GM12878 (cell line): Measurements from ENCODE around the gene ZNF507. TPM values are rescaled to one million over a fixed set of nuclear protein-coding genes. Genes with fewer than 3 reads are reported as not detected.

Source experiments
- ATAC-seq: fragments of 200-7000 bp; cut with Tn5 transposase; 3 replicates; pipeline ENCODE4 v1.9.1; 2020; ENCODE audit warnings: mild to moderate bottlenecking, moderate library complexity
- BruUV-seq: library from RNA; stranded (reverse); fragments of 400-500 nt; replicated peaks from 2 replicates; lab custom pipeline; 2021; lab: Mats Ljungman, UMichigan
- CTCF ChIA-PET: fragments of 300-600 bp; sonication (Branson Sonifier 250); formaldehyde crosslinking; extraction: SDS; loops from one replicate; lab custom pipeline; 2021; ENCODE audit warnings: inconsistent platforms; lab: Yijun Ruan, JAX
- POLR2A ChIA-PET: fragments of 350-600 bp; formaldehyde crosslinking; extraction: SDS; loops from one replicate; lab custom pipeline; 2021; ENCODE audit warnings: inconsistent platforms; lab: Charles Lee
- RAD21 ChIA-PET: fragments of 300-600 bp; sonication (Branson Sonifier 250); formaldehyde crosslinking; loops from one replicate; lab custom pipeline; 2023; ENCODE audit warnings: antibody characterized with exemption; ENCODE audit not compliant: unreplicated experiment; lab: Charles Lee
- SMC1A ChIA-PET: fragments of 300-600 bp; sonication (Branson Sonifier 250); formaldehyde crosslinking; loops from one replicate; lab custom pipeline; 2023; ENCODE audit not compliant: unreplicated experiment, uncharacterized antibody; lab: Charles Lee
- DNase-seq: peaks from one replicate; pipeline ENCODE4 v3.0.0-alpha.2; 2011; ENCODE audit warnings: low read depth, low spot score
- FAIRE-seq: peaks from 3 replicates; lab custom pipeline; 2011; peaks lifted over from hg19 to GRCh38; lab: Jason Lieb, UNC
- H2AFZ ChIP-seq: 2 replicates; pipeline ENCODE4 v1.6.0; 2011; ENCODE audit warnings: low read depth, low read length, control low read depth; ENCODE audit not compliant: control insufficient read depth
- H3K27ac ChIP-seq: 2 replicates; pipeline ENCODE4 v1.5.1; 2011; ENCODE audit warnings: control low read depth; ENCODE audit not compliant: control insufficient read depth, insufficient read depth
- H3K27me3 ChIP-seq, 2 experiments: replicated peaks in 1 of 2; 2 replicates each; pipeline versions ENCODE4 v1.6.0 to v1.6.1; 2011; ENCODE audit warnings: low read length in 1 of 2; ENCODE audit not compliant: control insufficient read depth in 2 of 2, insufficient read depth in 2 of 2
- H3K36me3 ChIP-seq, 2 experiments: 2 replicates each; pipeline ENCODE4 v1.5.1; 2011; ENCODE audit warnings: low read length in 1 of 2; ENCODE audit not compliant: control insufficient read depth in 2 of 2, insufficient read depth in 2 of 2
- H3K4me1 ChIP-seq: 2 replicates; pipeline ENCODE4 v1.6.1; 2011; ENCODE audit warnings: mild to moderate bottlenecking, low read length, moderate library complexity, mixed read lengths; ENCODE audit not compliant: control insufficient read depth, insufficient read depth
- H3K4me2 ChIP-seq: 2 replicates; pipeline ENCODE4 v1.6.0; 2011; ENCODE audit warnings: control low read depth; ENCODE audit not compliant: control insufficient read depth, insufficient read depth
- H3K4me3 ChIP-seq: fragments of 200-600 bp; sonication (generic); 2 replicates; pipeline ENCODE4 v1.5.1; 2016
- H3K79me2 ChIP-seq: 2 replicates; pipeline ENCODE4 v1.6.0; 2011; ENCODE audit warnings: low read length; ENCODE audit not compliant: control insufficient read depth, insufficient read depth
- H3K9ac ChIP-seq: 2 replicates; pipeline ENCODE4 v1.8.0; 2011; ENCODE audit warnings: low read length, control low read depth, mixed read lengths; ENCODE audit not compliant: control insufficient read depth, insufficient read depth
- H3K9me3 ChIP-seq: replicated peaks from 3 replicates; pipeline ENCODE4 v1.5.1; 2011; ENCODE audit warnings: mild to moderate bottlenecking, low read length; ENCODE audit not compliant: control insufficient read depth, insufficient read depth
- H4K20me1 ChIP-seq: 2 replicates; pipeline ENCODE4 v1.6.0; 2011; ENCODE audit not compliant: control insufficient read depth, insufficient read depth
- BACH1 ChIP-seq: fragments of 450-650 bp; IDR thresholded peaks from 2 replicates; pipeline ENCODE4 v1.6.1; 2017; ENCODE audit warnings: mild to moderate bottlenecking, borderline replicate concordance
- CBX5 ChIP-seq: sonication (generic); IDR thresholded peaks from 2 replicates; pipeline ENCODE4 v1.6.1; 2016; ENCODE audit warnings: low read depth, moderate library complexity, mild to moderate bottlenecking, inconsistent platforms
- FOS ChIP-seq: IDR thresholded peaks from 3 replicates; pipeline ENCODE4 v1.6.1; 2011; ENCODE audit warnings: borderline replicate concordance; ENCODE audit not compliant: insufficient read length; ENCODE audit errors: extremely low read depth
- FOXK2 ChIP-seq: fragments of 450-650 bp; IDR thresholded peaks from 2 replicates; pipeline ENCODE4 v1.6.1; 2017; ENCODE audit warnings: mild to moderate bottlenecking, moderate library complexity
- GABPA ChIP-seq: IDR thresholded peaks from 2 replicates; pipeline ENCODE4 v1.6.1; 2014; ENCODE audit warnings: antibody characterized with exemption, low read depth, mild to moderate bottlenecking, inconsistent platforms
- KAT2A ChIP-seq: conservative IDR thresholded peaks from 2 replicates; pipeline ENCODE4 v1.6.1; 2011; ENCODE audit warnings: low read depth, low read length; ENCODE audit not compliant: control insufficient read depth
- MYB ChIP-seq: fragments of 150-350 bp; IDR thresholded peaks from 2 replicates; pipeline ENCODE4 v1.6.1; 2014; ENCODE audit warnings: mild to moderate bottlenecking, low read depth, low read length, borderline replicate concordance
- NRF1 ChIP-seq: conservative IDR thresholded peaks from 2 replicates; pipeline ENCODE4 v1.6.1; 2011; ENCODE audit warnings: mild to moderate bottlenecking, low read depth, low read length, improper control_type of control experiment
- PAX8 ChIP-seq: fragments of 450-650 bp; IDR thresholded peaks from 2 replicates; pipeline ENCODE4 v1.6.1; 2017; ENCODE audit warnings: mild to moderate bottlenecking, moderate library complexity
- RAD51 ChIP-seq: fragments of 450-650 bp; IDR thresholded peaks from 2 replicates; pipeline ENCODE4 v1.6.1; 2016; ENCODE audit warnings: moderate library complexity, mild to moderate bottlenecking, inconsistent platforms
- RCOR1 ChIP-seq: conservative IDR thresholded peaks from 2 replicates; pipeline ENCODE4 v1.6.1; 2012; ENCODE audit warnings: low read depth, low read length, improper control_type of control experiment
- ZNF622 ChIP-seq: fragments of 450-650 bp; IDR thresholded peaks from 2 replicates; pipeline ENCODE4 v1.6.1; 2017; ENCODE audit warnings: mild to moderate bottlenecking, inconsistent platforms
- ZSCAN29 ChIP-seq: fragments of 450-650 bp; IDR thresholded peaks from 2 replicates; pipeline ENCODE4 v1.6.1; 2017; ENCODE audit warnings: mild to moderate bottlenecking, moderate library complexity
- ZZZ3 ChIP-seq: IDR thresholded peaks from 2 replicates; pipeline ENCODE4 v1.6.1; 2011; ENCODE audit warnings: low read depth; ENCODE audit not compliant: control insufficient read depth, insufficient read length
- WGBS: methylation state at CpG from one replicate; pipeline ENCODE4 v1.1.6; 2016; ENCODE audit warnings: low lambda C conversion rate; ENCODE audit not compliant: insufficient replicate concordance, insufficient coverage; ENCODE audit errors: missing lambda C conversion rate; 5-methylcytosine and 5-hydroxymethylcytosine counted together
- in situ Hi-C: fragments of 300-500 bp; cut with MboI; formaldehyde crosslinking; loops from 9 replicates; pipeline ENCODE4 v1.14.3; 2018; ENCODE audit warnings: mixed read lengths
- intact Hi-C: fragments of 100-400 bp; cut with micrococcal nuclease; formaldehyde crosslinking; loops from one replicate; pipeline ENCODE4 v1.14.2; 2022; ENCODE audit not compliant: unreplicated experiment
- polyA plus RNA-seq, 11 experiments: library from polyadenylated mRNA; depleted of rRNA in 4 of 11; unstranded in 6 of 11; stranded (reverse) in 5 of 11; fragments of >200 nt; fragmentation: Nextera tagmentation in 4 of 11; fragmentation: Illumina TruSeq in 1 of 11; extraction: Ambion mirVana in 4 of 11; extraction: Trizol in 1 of 11; gene quantifications; 1 replicate in 1 of 11; 2 replicates in 10 of 11; pipeline versions ENCODE4 v1.2.1 to v1.2.3, GENCODE V29; 2011 to 2016; ENCODE audit warnings: inconsistent platforms in 2 of 11, missing spikeins in 2 of 11, low read depth in 1 of 11
- total RNA-seq, 4 experiments: library from RNA; depleted of rRNA in 3 of 4; stranded (reverse); fragments of >200 nt in 3 of 4; fragmentation: Illumina TruSeq in 1 of 4; extraction: Trizol in 1 of 4; gene quantifications; 2 replicates each; pipeline versions ENCODE4 v1.2.1 to v1.2.3, GENCODE V29; 2013 to 2021
- TF ChIP-seq, protein P1 (sequence below): fragments of 450-650 bp; IDR thresholded peaks from 2 replicates; pipeline ENCODE4 v1.6.1; 2016; ENCODE audit warnings: mild to moderate bottlenecking
- TF ChIP-seq, protein P2 (sequence below): fragments of 450-650 bp; IDR thresholded peaks from 2 replicates; pipeline ENCODE4 v1.6.1; 2017; ENCODE audit warnings: mild to moderate bottlenecking

ZNF507 gene
- total and polyA plus RNA-seq, 10 of the 15 experiments (the other 5 are each of a cell fraction or from before 2014, with no cell fraction given), result 2.3 to 18.4 (median 10.1) TPM

DNA sequence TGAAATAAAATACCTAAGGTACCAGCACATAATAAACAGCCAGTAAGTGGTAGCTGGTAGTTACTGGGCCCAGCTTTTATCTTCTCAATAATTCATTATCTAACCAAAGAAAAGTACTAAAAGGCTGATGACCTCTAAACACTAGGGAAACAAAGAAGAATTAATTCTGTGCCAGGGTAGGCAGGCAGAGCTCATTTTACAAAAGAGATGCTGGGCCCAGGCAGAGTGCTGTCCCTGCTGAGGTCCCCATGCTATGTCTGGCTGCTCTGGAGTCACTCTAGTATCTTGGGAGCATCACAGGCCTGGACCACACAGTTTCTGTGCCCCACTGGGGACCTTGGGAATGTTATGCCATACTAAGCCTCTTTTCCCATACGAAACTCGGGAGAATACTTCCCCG lies 18.2 kb downstream of the ZNF507 start:
- ChIA-PET CTCF (interaction anchor here (1.5 kb wide), 1 partner anchor 24 kb away, joined by 4 read pairs; no protein-coding TSS in a partner anchor), POLR2A (no interaction called here), SMC1A (no interaction called here), RAD21 (no interaction called here)
- BruUV-seq, result no TSS peak
- in situ Hi-C loops, result no loop called here
- no peaks in the 10 kb centered on the region for H3K4me1 ChIP-seq
- FAIRE-seq (no peak), ATAC-seq (no peak), DNase-seq (no peak)
- 98% methylated on average over 3 of the region's 3 CpGs for WGBS
- no peak overlapping the region for H3K4me2 ChIP-seq
- H3K36me3 ChIP-seq, result peaks cover 0 to 36% of the 10 kb centered on the region in 2 experiments; a peak in 3 of 4 replicates
- H3K79me2 ChIP-seq, result peaks cover 5% of the 10 kb centered on the region
- no peaks in the 10 kb centered on the region for H4K20me1 ChIP-seq
- no peaks in the 10 kb centered on the region for H3K27me3 ChIP-seq
- no peak overlapping the region for H2AFZ ChIP-seq
- TF ChIP-seq CBX5 (no peak), BACH1 (no peak), ZSCAN29 (no peak), GABPA (no peak), ZZZ3 (no peak), MYB (no peak)
- no peak overlapping the region for H3K4me3 ChIP-seq
- intact Hi-C loops, result no loop called here
- H3K9ac ChIP-seq, result no peak overlapping the region
- H3K27ac ChIP-seq, result no peak overlapping the region
- no peaks in the 10 kb centered on the region for H3K9me3 ChIP-seq

DNA sequence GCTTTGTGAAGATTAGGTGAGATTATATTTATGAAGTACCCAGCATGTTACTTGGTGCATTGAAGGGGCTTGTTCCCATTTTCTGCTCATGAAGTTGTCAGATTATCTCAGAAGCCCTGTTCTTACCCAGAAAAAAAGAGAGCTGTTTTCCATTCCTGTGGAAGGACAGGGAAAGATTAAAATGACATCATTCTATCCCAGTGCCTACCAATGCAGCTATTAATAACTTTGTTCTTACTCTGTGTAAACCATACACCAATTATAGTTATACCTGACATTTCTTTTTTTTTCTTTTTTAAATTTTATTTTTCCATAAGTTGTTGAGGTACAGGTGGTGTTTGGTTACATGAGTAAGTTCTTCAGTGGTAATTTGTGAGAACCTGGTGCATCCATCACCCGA lies 18.6 kb downstream of the ZNF507 start:
- BruUV-seq, result no TSS peak
- ATAC-seq, result no peak
- in situ Hi-C loops (no loop called here), intact Hi-C loops (no loop called here)
- Histone ChIP-seq H4K20me1 (no peaks in the 10 kb centered on the region), H3K79me2 (peaks cover 5% of the 10 kb centered on the region), H3K27ac (no peak overlapping the region), H3K27me3 (no peaks in the 10 kb centered on the region), H3K9me3 (no peaks in the 10 kb centered on the region), H3K4me1 (no peaks in the 10 kb centered on the region), H3K9ac (no peak overlapping the region), H3K36me3 (peaks cover 0 to 38% of the 10 kb centered on the region in 2 experiments; a peak in 3 of 4 replicates), H2AFZ (no peak overlapping the region), H3K4me2 (no peak overlapping the region), H3K4me3 (no peak overlapping the region)
- no peak for DNase-seq
- POLR2A ChIA-PET, result no interaction called here
- CTCF ChIA-PET, result interaction anchor here (1.5 kb wide), 1 partner anchor 25 kb away, joined by 4 read pairs; no protein-coding TSS in a partner anchor
- RAD21 ChIA-PET, result no interaction called here
- FAIRE-seq, result no peak
- WGBS, result 92% methylated on average over 1 of the region's 1 CpG
- SMC1A ChIA-PET, result no interaction called here
- TF ChIP-seq RCOR1, result no peak
- TF ChIP-seq NRF1, result no peak
- TF ChIP-seq, protein P1, sequence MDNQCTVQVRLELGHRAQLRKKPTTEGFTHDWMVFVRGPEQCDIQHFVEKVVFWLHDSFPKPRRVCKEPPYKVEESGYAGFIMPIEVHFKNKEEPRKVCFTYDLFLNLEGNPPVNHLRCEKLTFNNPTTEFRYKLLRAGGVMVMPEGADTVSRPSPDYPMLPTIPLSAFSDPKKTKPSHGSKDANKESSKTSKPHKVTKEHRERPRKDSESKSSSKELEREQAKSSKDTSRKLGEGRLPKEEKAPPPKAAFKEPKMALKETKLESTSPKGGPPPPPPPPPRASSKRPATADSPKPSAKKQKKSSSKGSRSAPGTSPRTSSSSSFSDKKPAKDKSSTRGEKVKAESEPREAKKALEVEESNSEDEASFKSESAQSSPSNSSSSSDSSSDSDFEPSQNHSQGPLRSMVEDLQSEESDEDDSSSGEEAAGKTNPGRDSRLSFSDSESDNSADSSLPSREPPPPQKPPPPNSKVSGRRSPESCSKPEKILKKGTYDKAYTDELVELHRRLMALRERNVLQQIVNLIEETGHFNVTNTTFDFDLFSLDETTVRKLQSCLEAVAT, result no peak
- TF ChIP-seq RAD51, result no peak
- TF ChIP-seq KAT2A, result no peak
- TF ChIP-seq, protein P2, sequence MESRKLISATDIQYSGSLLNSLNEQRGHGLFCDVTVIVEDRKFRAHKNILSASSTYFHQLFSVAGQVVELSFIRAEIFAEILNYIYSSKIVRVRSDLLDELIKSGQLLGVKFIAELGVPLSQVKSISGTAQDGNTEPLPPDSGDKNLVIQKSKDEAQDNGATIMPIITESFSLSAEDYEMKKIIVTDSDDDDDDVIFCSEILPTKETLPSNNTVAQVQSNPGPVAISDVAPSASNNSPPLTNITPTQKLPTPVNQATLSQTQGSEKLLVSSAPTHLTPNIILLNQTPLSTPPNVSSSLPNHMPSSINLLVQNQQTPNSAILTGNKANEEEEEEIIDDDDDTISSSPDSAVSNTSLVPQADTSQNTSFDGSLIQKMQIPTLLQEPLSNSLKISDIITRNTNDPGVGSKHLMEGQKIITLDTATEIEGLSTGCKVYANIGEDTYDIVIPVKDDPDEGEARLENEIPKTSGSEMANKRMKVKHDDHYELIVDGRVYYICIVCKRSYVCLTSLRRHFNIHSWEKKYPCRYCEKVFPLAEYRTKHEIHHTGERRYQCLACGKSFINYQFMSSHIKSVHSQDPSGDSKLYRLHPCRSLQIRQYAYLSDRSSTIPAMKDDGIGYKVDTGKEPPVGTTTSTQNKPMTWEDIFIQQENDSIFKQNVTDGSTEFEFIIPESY, result no peak
- TF ChIP-seq ZNF622, result no peak
- no peak for TF ChIP-seq FOS
- TF ChIP-seq PAX8, result no peak
- no peak for TF ChIP-seq FOXK2
